Upper lobe of left lung (tissue), 6 donors: ENCODE measurements around the gene CEP162. TPM values are rescaled to one million over a fixed set of nuclear protein-coding genes. Genes with fewer than 3 reads are reported as not detected.

Source experiments
- ATAC-seq, 2 donors: fragments of 200-7000 bp; cut with Tn5 transposase; one replicate each; pipeline ENCODE4 v1.9.1; 2022; ENCODE audit warnings: mild to moderate bottlenecking in 2 of 2, moderate library complexity in 2 of 2; ENCODE audit not compliant: low FRiP score in 2 of 2
- DNase-seq, 2 donors: peaks; one replicate each; pipeline ENCODE4 v3.0.0-alpha.2; 2019 to 2020
- H3K27ac ChIP-seq, 4 donors: fragments of 200-600 bp; sonication (generic); one replicate each; pipeline ENCODE4 v1.5.1; 2016 to 2019
- H3K27me3 ChIP-seq, 4 donors: fragments of 200-600 bp; sonication (generic); one replicate each; pipeline ENCODE4 v1.5.1; 2017 to 2019
- H3K36me3 ChIP-seq, 4 donors: fragments of 200-600 bp; sonication (generic); one replicate each; pipeline ENCODE4 v1.5.1; 2016 to 2019
- H3K4me1 ChIP-seq, 4 donors: fragments of 200-600 bp; sonication (generic); one replicate each; pipeline ENCODE4 v1.5.1; 2018 to 2019
- H3K4me3 ChIP-seq, 4 donors: fragments of 200-600 bp; sonication (generic); one replicate each; pipeline ENCODE4 v1.5.1; 2017 to 2019; ENCODE audit warnings: mild to moderate bottlenecking in 2 of 4, moderate library complexity in 1 of 4
- H3K9me3 ChIP-seq, 4 donors: fragments of 200-600 bp; sonication (generic); one replicate each; pipeline ENCODE4 v1.5.1; 2018 to 2019
- EP300 ChIP-seq, 4 donors: sonication (generic); formaldehyde crosslinking; IDR thresholded peaks; one replicate each; pipeline ENCODE4 v1.5.1; 2017; ENCODE audit warnings: antibody characterized with exemption in 4 of 4, control low read depth in 2 of 4
- POLR2A ChIP-seq, 4 donors: fragments of 450-650 bp; IDR thresholded peaks; one replicate each; pipeline ENCODE4 v1.5.1; 2016 to 2017; ENCODE audit warnings: antibody characterized with exemption in 4 of 4, mild to moderate bottlenecking in 2 of 4
- POLR2AphosphoS5 ChIP-seq, 2 donors: sonication (generic); formaldehyde crosslinking; IDR thresholded peaks; one replicate each; pipeline ENCODE4 v1.5.1; 2017; ENCODE audit warnings: antibody characterized with exemption in 2 of 2
- WGBS, 2 donors: methylation state at CpG; one replicate each; pipeline ENCODE4 v1.1.5; 2017 to 2018; 5-methylcytosine and 5-hydroxymethylcytosine counted together
- total RNA-seq, 6 donors: library from RNA; depleted of rRNA in 4 of 6; stranded (reverse); fragments of >200 nt in 4 of 6; gene quantifications; one replicate each; pipeline versions ENCODE4 v1.1.0 to v1.2.1, GENCODE V29; 2016 to 2021
- TF ChIP-seq, protein P1 (sequence below), 6 experiments: fragments of 450-650 bp in 4 of 6; fragments of 200-600 bp in 2 of 6; sonication (generic) in 2 of 6; IDR thresholded peaks; one replicate each; pipeline ENCODE4 v1.5.1; 2016 to 2019; ENCODE audit warnings: antibody characterized with exemption in 6 of 6
- donor health status: DM: no; HTN: no; CAD: no; lungs with moderate emphysema.
- donor health status: DM: no; HTN: yes; CAD: no; lungs with severe emphysema.

The CEP162 gene
- total RNA-seq, 6 donors from 2014 or later, result 4.6 to 27.6 (median 11.4) TPM

DNA sequence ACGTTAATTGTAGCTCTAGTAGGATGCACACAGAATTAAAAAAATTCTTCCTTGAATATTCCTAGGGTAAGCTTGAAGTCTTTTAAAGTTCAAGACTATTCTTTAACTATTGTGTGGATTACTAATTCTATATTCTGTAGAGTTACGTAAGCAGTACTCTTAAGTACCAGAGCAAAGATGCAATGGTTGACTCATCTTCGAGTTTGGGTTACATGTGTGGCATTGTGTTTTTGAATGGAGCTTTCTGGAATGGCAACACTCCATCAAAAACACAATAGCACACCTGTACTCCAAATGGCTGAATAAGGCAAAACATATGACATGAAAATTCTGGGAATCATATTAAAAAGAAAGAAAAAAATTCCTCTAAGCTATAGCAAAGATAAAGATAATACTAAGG lies 33.5 kb upstream of the CEP162 start:
- H3K4me1 ChIP-seq, result no peaks in the 10 kb centered on the region
- DNase-seq (no peak), ATAC-seq (no peak)
- H3K27me3 ChIP-seq, result no peaks in the 10 kb centered on the region
- no peak overlapping the region for H3K27ac ChIP-seq
- WGBS, 2 donors, result 74 to 75% methylated on average over 3 of the region's 3 CpGs
- H3K4me3 ChIP-seq, result no peak overlapping the region
- no peaks in the 10 kb centered on the region for H3K36me3 ChIP-seq
- TF ChIP-seq, protein P1, sequence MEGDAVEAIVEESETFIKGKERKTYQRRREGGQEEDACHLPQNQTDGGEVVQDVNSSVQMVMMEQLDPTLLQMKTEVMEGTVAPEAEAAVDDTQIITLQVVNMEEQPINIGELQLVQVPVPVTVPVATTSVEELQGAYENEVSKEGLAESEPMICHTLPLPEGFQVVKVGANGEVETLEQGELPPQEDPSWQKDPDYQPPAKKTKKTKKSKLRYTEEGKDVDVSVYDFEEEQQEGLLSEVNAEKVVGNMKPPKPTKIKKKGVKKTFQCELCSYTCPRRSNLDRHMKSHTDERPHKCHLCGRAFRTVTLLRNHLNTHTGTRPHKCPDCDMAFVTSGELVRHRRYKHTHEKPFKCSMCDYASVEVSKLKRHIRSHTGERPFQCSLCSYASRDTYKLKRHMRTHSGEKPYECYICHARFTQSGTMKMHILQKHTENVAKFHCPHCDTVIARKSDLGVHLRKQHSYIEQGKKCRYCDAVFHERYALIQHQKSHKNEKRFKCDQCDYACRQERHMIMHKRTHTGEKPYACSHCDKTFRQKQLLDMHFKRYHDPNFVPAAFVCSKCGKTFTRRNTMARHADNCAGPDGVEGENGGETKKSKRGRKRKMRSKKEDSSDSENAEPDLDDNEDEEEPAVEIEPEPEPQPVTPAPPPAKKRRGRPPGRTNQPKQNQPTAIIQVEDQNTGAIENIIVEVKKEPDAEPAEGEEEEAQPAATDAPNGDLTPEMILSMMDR (IDR thresholded peaks at IDR 0.05), result no peak
- no peaks in the 10 kb centered on the region for H3K9me3 ChIP-seq

GRCh38 chr6:84260196-84260595 lies 32.8 kb upstream of the CEP162 start:
- H3K27ac ChIP-seq, result no peak overlapping the region

DNA sequence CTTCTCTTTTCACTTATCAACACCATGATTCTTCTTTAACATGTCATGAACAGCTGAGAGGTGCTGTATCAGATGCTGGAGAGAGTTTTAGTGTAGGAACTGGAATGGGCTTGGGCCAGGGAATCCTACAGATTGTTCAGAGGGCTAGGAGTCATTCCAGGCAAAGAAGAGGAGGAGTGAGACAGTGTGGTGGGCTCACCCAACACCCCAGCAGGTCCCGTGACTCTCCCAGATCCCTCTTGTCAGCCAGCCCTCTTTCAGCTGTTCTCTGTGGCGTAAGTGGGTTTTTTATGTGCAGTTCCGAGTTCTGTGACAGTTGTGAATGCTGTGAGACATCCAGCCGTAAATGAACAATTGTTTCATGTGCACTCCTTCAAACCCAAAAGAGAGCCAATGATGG lies 31.4 kb upstream of the CEP162 start:
- 83 to 87% methylated on average over 4 of the region's 4 CpGs for WGBS, 2 donors
- Histone ChIP-seq H3K9me3 (no peaks in the 10 kb centered on the region), H3K4me3 (no peak overlapping the region), H3K27ac (no peak overlapping the region), H3K4me1 (no peaks in the 10 kb centered on the region), H3K27me3 (no peaks in the 10 kb centered on the region), H3K36me3 (no peaks in the 10 kb centered on the region)
- DNase-seq (no peak), ATAC-seq (no peak)
- TF ChIP-seq POLR2A (IDR thresholded peaks at IDR 0.05), result no peak
- no peak for TF ChIP-seq EP300 (IDR thresholded peaks at IDR 0.05)
- TF ChIP-seq, protein P1 (IDR thresholded peaks at IDR 0.05), result no peak
- no peak for TF ChIP-seq POLR2AphosphoS5 (IDR thresholded peaks at IDR 0.05)

More at GRCh38 chr6:84260196-84260595, 32.8 kb upstream of the CEP162 start:
- no peaks in the 10 kb centered on the region for H3K9me3 ChIP-seq
- WGBS, 2 donors, result 54 to 66% methylated on average over 4 of the region's 4 CpGs
- no peak for TF ChIP-seq POLR2A (IDR thresholded peaks at IDR 0.05)
- TF ChIP-seq POLR2AphosphoS5 (IDR thresholded peaks at IDR 0.05), result no peak
- TF ChIP-seq EP300 (IDR thresholded peaks at IDR 0.05), result no peak
- TF ChIP-seq, protein P1 (IDR thresholded peaks at IDR 0.05), result no peak
- H3K4me1 ChIP-seq, result no peaks in the 10 kb centered on the region
- no peaks in the 10 kb centered on the region for H3K27me3 ChIP-seq
- DNase-seq (no peak), ATAC-seq (no peak)
- H3K36me3 ChIP-seq, result no peaks in the 10 kb centered on the region
- H3K4me3 ChIP-seq, result no peak overlapping the region

DNA sequence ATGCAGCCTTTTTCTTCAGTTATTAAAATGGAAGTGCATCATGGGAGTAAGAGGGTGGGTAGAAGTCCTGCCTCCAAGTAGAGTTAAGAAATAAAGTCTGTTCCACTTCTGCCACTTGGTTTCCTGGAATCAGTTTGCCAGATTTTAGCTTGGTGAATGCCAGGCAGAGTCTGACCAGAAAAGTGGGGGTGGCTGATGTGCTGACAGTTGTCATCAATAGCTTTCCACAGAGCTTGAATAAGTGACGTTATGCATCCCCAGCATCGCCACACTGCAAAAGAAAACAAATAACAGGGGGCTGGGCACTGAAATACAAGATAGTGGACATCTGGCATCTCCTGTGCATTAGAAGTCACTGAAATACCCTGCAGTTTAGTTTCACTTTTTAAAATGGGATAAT lies 30.8 kb upstream of the CEP162 start:
- no peak overlapping the region for H3K27ac ChIP-seq
- peak overlapping the region in 2 of 4 donors; percentile 1 to 4 for H3K4me3 ChIP-seq

DNA sequence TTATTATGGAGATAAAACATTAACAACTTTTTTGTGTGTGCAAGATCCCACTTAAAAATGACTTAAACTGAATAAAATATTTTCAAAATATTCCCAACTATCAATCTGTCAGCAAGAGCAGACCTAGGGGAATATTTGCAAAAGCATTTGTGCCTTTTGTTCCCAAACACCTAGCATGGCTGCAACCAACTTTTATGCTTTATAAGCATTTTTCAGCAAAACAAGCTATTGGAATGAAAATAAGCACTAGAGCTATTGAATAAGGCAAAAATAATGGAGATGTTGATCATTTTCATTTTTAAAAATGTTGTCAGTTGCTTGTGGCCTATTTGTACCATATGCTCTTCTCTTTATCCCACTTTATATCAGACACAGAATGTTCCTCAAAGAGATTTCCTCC lies 28.2 kb upstream of the CEP162 start:
- no peak overlapping the region for H3K27ac ChIP-seq
- TF ChIP-seq POLR2A (IDR thresholded peaks at IDR 0.05) (no peak), POLR2AphosphoS5 (IDR thresholded peaks at IDR 0.05) (no peak), EP300 (IDR thresholded peaks at IDR 0.05) (no peak)
- TF ChIP-seq, protein P1 (IDR thresholded peaks at IDR 0.05), result no peak
- DNase-seq (no peak), ATAC-seq (no peak)
- no peak overlapping the region for H3K4me3 ChIP-seq
- no peaks in the 10 kb centered on the region for H3K27me3 ChIP-seq
- H3K36me3 ChIP-seq, result no peaks in the 10 kb centered on the region
- H3K9me3 ChIP-seq, result no peaks in the 10 kb centered on the region
- no peaks in the 10 kb centered on the region for H3K4me1 ChIP-seq

More for the DNA sequence above, 30.8 kb upstream of the CEP162 start:
- WGBS, 2 donors, result 37 to 51% methylated on average over 2 of the region's 2 CpGs
- DNase-seq (no peak), ATAC-seq (no peak)
- Histone ChIP-seq H3K27me3 (no peaks in the 10 kb centered on the region), H3K36me3 (no peaks in the 10 kb centered on the region), H3K9me3 (no peaks in the 10 kb centered on the region), H3K4me1 (no peaks in the 10 kb centered on the region)
- no peak for TF ChIP-seq EP300 (IDR thresholded peaks at IDR 0.05)
- no peak for TF ChIP-seq POLR2AphosphoS5 (IDR thresholded peaks at IDR 0.05)
- TF ChIP-seq, protein P1 (IDR thresholded peaks at IDR 0.05), result no peak
- no peak for TF ChIP-seq POLR2A (IDR thresholded peaks at IDR 0.05)
